HEK293 (cell line): ENCODE results near the gene IQCH.
A peak's percentile ranks its signal among the peaks of the same experiment; 100 is the strongest.
"Not testable (repeated sequence)": the region's sequence is repeated elsewhere in the genome, so short reads cannot be mapped to it uniquely, and the experiment has no call there.

Source experiments
- CTCF ChIA-PET: fragments of 350-600 bp; formaldehyde crosslinking; extraction: SDS; loops from one replicate; lab custom pipeline; 2021; ENCODE audit warnings: antibody characterized with exemption; lab: Yijun Ruan, JAX
- POLR2A ChIA-PET: fragments of 300-600 bp; formaldehyde crosslinking; extraction: SDS; loops from one replicate; lab custom pipeline; 2020; ENCODE audit warnings: antibody characterized with exemption, inconsistent platforms; lab: Yijun Ruan, JAX
- H3K27ac ChIP-seq: fragments of 200-500 bp; sonication (Bioruptor generic); 2 replicates; pipeline ENCODE4 v1.5.1; 2014; ENCODE audit warnings: low read depth, low read length, control low read depth, inconsistent platforms; ENCODE audit errors: extremely low read depth
- H3K36me3 ChIP-seq, 2 experiments: fragments of 200-500 bp in 1 of 2; sonication (Bioruptor generic) in 1 of 2; 1 replicate in 1 of 2; 2 replicates in 1 of 2; pipeline ENCODE4 v1.5.1; 2014 to 2017; ENCODE audit warnings: inconsistent platforms in 2 of 2, low read length in 2 of 2; ENCODE audit not compliant: control insufficient read depth in 2 of 2, insufficient read depth in 1 of 2
- H3K4me1 ChIP-seq: fragments of 200-500 bp; sonication (Bioruptor generic); 2 replicates; pipeline ENCODE4 v1.5.1; 2014; ENCODE audit warnings: mild to moderate bottlenecking, low read length, inconsistent platforms; ENCODE audit not compliant: control insufficient read depth, insufficient read depth
- H3K4me3 ChIP-seq: 2 replicates; pipeline ENCODE4 v1.5.1; 2011; ENCODE audit warnings: low read depth, mild to moderate bottlenecking, control low read depth, low read length, moderate library complexity
- H3K9me3 ChIP-seq: fragments of 200-500 bp; sonication (Bioruptor generic); 2 replicates; pipeline ENCODE4 v1.5.1; 2014; ENCODE audit warnings: low read depth, low read length, inconsistent platforms; ENCODE audit not compliant: control insufficient read depth, insufficient read depth
- PRDM10 ChIP-seq: fragments of 450-650 bp; formaldehyde crosslinking; IDR thresholded peaks from 2 replicates; pipeline ENCODE4 v1.5.1; 2016; ENCODE audit warnings: missing biosample characterization, missing genetic modification characterization
- PRDM4 ChIP-seq: fragments of 450-650 bp; formaldehyde crosslinking; IDR thresholded peaks from 2 replicates; pipeline ENCODE4 v1.5.1; 2017; ENCODE audit warnings: missing biosample characterization, missing genetic modification characterization
- SP2 ChIP-seq: fragments of 450-650 bp; formaldehyde crosslinking; IDR thresholded peaks from 2 replicates; pipeline ENCODE4 v1.5.1; 2016; ENCODE audit warnings: missing biosample characterization, missing genetic modification characterization
- TRIM28 ChIP-seq: IDR thresholded peaks from 2 replicates; pipeline ENCODE4 v1.6.1; 2011; ENCODE audit warnings: low read length, control low read depth, borderline replicate concordance
- YY1 ChIP-seq: fragments of 450-650 bp; formaldehyde crosslinking; IDR thresholded peaks from 2 replicates; pipeline ENCODE4 v1.5.1; 2018; ENCODE audit warnings: missing biosample characterization, missing genetic modification characterization
- ZBTB44 ChIP-seq: fragments of 450-650 bp; IDR thresholded peaks from 2 replicates; pipeline ENCODE4 v1.5.1; 2018; ENCODE audit warnings: missing biosample characterization, mild to moderate bottlenecking, missing genetic modification characterization
- ZNF10 ChIP-seq: fragments of 450-650 bp; formaldehyde crosslinking; IDR thresholded peaks from 2 replicates; pipeline ENCODE4 v1.5.1; 2017; ENCODE audit warnings: missing biosample characterization, missing genetic modification characterization
- ZNF175 ChIP-seq: fragments of 450-650 bp; formaldehyde crosslinking; IDR thresholded peaks from 2 replicates; pipeline ENCODE4 v1.5.1; 2016; ENCODE audit warnings: missing biosample characterization, missing genetic modification characterization
- ZNF202 ChIP-seq: fragments of 450-650 bp; formaldehyde crosslinking; IDR thresholded peaks from 2 replicates; pipeline ENCODE4 v1.5.1; 2016; ENCODE audit warnings: missing biosample characterization, missing genetic modification characterization, borderline replicate concordance
- ZNF394 ChIP-seq: fragments of 450-650 bp; formaldehyde crosslinking; IDR thresholded peaks from 2 replicates; pipeline ENCODE4 v1.5.1; 2016; ENCODE audit warnings: missing biosample characterization, missing genetic modification characterization, mild to moderate bottlenecking, moderate library complexity, borderline replicate concordance
- ZNF473 ChIP-seq: fragments of 450-650 bp; formaldehyde crosslinking; IDR thresholded peaks from 2 replicates; pipeline ENCODE4 v1.5.1; 2017; ENCODE audit warnings: missing biosample characterization, missing genetic modification characterization
- ZNF529 ChIP-seq: fragments of 450-650 bp; formaldehyde crosslinking; IDR thresholded peaks from 2 replicates; pipeline ENCODE4 v1.5.1; 2017; ENCODE audit warnings: missing genetic modification characterization, missing biosample characterization; ENCODE audit not compliant: insufficient replicate concordance
- ZNF600 ChIP-seq: fragments of 450-650 bp; formaldehyde crosslinking; IDR thresholded peaks from 2 replicates; pipeline ENCODE4 v1.5.1; 2016; ENCODE audit warnings: missing biosample characterization, missing genetic modification characterization
- TF ChIP-seq, protein P1 (sequence below): fragments of 450-650 bp; formaldehyde crosslinking; optimal IDR thresholded peaks from 2 replicates; pipeline ENCODE3; 2016; ENCODE audit warnings: missing biosample characterization, mild to moderate bottlenecking, missing genetic modification characterization

Gene IQCH

DNA sequence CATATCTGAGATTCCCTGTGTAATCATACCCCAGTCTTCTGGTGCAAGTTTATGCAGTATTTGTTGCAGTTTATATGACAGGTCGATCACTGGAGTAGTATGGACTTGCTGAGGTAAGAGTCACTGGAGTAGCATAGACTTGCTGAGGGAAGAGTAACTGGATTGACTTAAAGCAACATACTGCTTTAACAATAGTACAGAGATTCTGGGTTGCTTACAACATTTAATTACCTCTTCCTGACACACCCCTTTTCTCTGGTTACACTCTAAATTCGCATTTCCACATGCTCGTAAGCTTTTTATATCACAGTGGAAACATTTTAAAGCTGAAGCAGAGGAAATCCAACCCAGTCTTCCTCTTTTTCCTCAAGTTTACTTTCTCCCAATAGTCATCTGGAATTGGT lies 11.9 kb upstream of the IQCH start (continued):
- TF ChIP-seq PRDM10 (tag by site-specific recombination): no peak; the same call in 1 of the 2 replicates
- TF ChIP-seq ZNF473 (tag by site-specific recombination): no peak
- TF ChIP-seq, protein P1, sequence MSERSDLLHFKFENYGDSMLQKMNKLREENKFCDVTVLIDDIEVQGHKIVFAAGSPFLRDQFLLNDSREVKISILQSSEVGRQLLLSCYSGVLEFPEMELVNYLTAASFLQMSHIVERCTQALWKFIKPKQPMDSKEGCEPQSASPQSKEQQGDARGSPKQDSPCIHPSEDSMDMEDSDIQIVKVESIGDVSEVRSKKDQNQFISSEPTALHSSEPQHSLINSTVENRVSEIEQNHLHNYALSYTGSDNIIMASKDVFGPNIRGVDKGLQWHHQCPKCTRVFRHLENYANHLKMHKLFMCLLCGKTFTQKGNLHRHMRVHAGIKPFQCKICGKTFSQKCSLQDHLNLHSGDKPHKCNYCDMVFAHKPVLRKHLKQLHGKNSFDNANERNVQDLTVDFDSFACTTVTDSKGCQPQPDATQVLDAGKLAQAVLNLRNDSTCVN (tag by site-specific recombination): no peak
- peak; percentile 80 for TF ChIP-seq ZNF600
- TF ChIP-seq ZNF394 (tag by site-specific recombination): peak; percentile 84
- TF ChIP-seq TRIM28: no peak
- TF ChIP-seq SP2 (tag by site-specific recombination): no peak
- no peak for TF ChIP-seq ZNF175
- TF ChIP-seq YY1 (tag by site-specific recombination): no peak
- TF ChIP-seq PRDM4 (tag by site-specific recombination): no peak
- TF ChIP-seq ZNF529 (tag by site-specific recombination): no peak
- peak; percentile 65 for TF ChIP-seq ZBTB44 (tag by site-specific recombination)

DNA sequence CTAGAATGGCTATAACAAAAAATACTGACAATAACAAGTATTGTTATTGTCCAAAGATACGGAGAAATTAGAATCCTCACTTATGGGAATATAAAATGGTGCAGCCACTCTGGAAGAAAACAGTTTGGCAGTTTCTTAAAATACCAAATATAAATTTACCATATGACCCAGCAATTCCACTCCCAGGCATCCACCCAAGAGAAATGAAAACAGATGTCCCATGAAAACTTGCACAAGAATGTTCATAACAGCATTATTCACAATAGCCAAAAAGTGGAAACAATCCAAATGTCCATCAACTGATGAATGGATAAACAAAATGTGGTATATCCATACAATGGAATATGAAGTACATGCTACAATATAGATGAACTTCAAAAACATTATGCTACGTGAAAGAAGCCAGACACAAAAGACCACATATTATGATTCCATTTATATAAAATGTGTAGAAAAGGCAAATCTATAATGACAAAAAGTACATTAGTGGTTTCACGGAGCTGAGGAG lies 9.6 kb upstream of the IQCH start:
- CTCF ChIA-PET: no interaction called here
- TF ChIP-seq ZNF10 (tag by site-specific recombination): peak; percentile 93
- TF ChIP-seq ZNF202 (tag by site-specific recombination): no peak
- H3K36me3 ChIP-seq: peaks cover 4 to 7% of the 10 kb centered on the region in 2 experiments; a peak in 2 of 3 replicates
- peaks cover 22% of the 10 kb centered on the region for H3K4me1 ChIP-seq
- H3K4me3 ChIP-seq: no peak overlapping the region
- no peak overlapping the region for H3K27ac ChIP-seq
- no peaks in the 10 kb centered on the region for H3K9me3 ChIP-seq
- POLR2A ChIA-PET: no interaction called here

DNA sequence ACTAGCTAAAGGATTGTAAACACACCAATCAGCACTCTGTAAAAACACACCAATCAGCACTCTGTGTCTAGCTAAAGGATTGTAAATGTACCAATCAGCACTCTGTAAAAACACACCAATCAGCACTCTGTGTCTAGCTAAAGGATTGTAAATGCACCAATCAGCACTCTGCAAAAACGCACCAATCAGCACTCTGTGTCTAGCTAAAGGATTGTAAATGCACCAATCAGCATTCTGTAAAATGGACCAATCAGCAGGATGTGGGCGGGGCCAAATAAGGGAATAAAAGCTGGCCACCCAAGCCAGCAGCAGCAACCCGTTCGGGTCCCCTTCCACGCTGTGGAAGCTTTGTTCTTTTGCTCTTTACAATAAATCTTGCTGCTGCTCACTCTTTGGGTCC lies 8.0 kb upstream of the IQCH start:
- not testable (repeated sequence) for H3K27ac ChIP-seq, H3K4me3 ChIP-seq, H3K9me3 ChIP-seq, H3K36me3 ChIP-seq
- TF ChIP-seq SP2 (tag by site-specific recombination): peak; percentile 8; the same call in 1 of the 2 replicates
- ChIA-PET CTCF (interaction anchor here (0.7 kb wide), 2 partner anchors 24 to 54 kb away, joined by 3 to 4 read pairs; no protein-coding TSS in a partner anchor), POLR2A (interaction anchor here (0.6 kb wide), 1 partner anchor 542 kb away, joined by 4 read pairs; no protein-coding TSS in a partner anchor)
- peaks cover 12% of the 10 kb centered on the region for H3K4me1 ChIP-seq
